ENCODE data around the gene NCS1.

GRCh38 chr9:130255631-130256134, 83.5 kb downstream of the NCS1 start:
- no peak for TF ChIP-seq CTCF (conservative IDR thresholded peaks at IDR 0.05; ENCODE audit: low read depth, low read length)
- TF ChIP-seq EZH2 (IDR thresholded peaks at IDR 0.05; ENCODE audit: borderline replicate concordance, low read depth, low read length, poor library complexity, severe bottlenecking): no peak
